GM12878 (cell line): ENCODE results near the gene WWOX. TPM values are rescaled to one million over a fixed set of nuclear protein-coding genes. Genes with fewer than 3 reads are reported as not detected.

Source experiments
- ATAC-seq: fragments of 200-7000 bp; cut with Tn5 transposase; 3 replicates; pipeline ENCODE4 v1.9.1; 2020; ENCODE audit warnings: mild to moderate bottlenecking, moderate library complexity
- BruUV-seq: library from RNA; stranded (reverse); fragments of 400-500 nt; replicated peaks from 2 replicates; lab custom pipeline; 2021; lab: Mats Ljungman, UMichigan
- CTCF ChIA-PET: fragments of 300-600 bp; sonication (Branson Sonifier 250); formaldehyde crosslinking; extraction: SDS; loops from one replicate; lab custom pipeline; 2021; ENCODE audit warnings: inconsistent platforms; lab: Yijun Ruan, JAX
- POLR2A ChIA-PET: fragments of 350-600 bp; formaldehyde crosslinking; extraction: SDS; loops from one replicate; lab custom pipeline; 2021; ENCODE audit warnings: inconsistent platforms; lab: Charles Lee
- RAD21 ChIA-PET: fragments of 300-600 bp; sonication (Branson Sonifier 250); formaldehyde crosslinking; loops from one replicate; lab custom pipeline; 2023; ENCODE audit warnings: antibody characterized with exemption; ENCODE audit not compliant: unreplicated experiment; lab: Charles Lee
- SMC1A ChIA-PET: fragments of 300-600 bp; sonication (Branson Sonifier 250); formaldehyde crosslinking; loops from one replicate; lab custom pipeline; 2023; ENCODE audit not compliant: unreplicated experiment, uncharacterized antibody; lab: Charles Lee
- DNase-seq: peaks from one replicate; pipeline ENCODE4 v3.0.0-alpha.2; 2011; ENCODE audit warnings: low read depth, low spot score
- FAIRE-seq: peaks from 3 replicates; lab custom pipeline; 2011; peaks lifted over from hg19 to GRCh38; lab: Jason Lieb, UNC
- H2AFZ ChIP-seq: 2 replicates; pipeline ENCODE4 v1.6.0; 2011; ENCODE audit warnings: low read depth, low read length, control low read depth; ENCODE audit not compliant: control insufficient read depth
- H3K27ac ChIP-seq: 2 replicates; pipeline ENCODE4 v1.5.1; 2011; ENCODE audit warnings: control low read depth; ENCODE audit not compliant: control insufficient read depth, insufficient read depth
- H3K27me3 ChIP-seq, 2 experiments: replicated peaks in 1 of 2; 2 replicates each; pipeline versions ENCODE4 v1.6.0 to v1.6.1; 2011; ENCODE audit warnings: low read length in 1 of 2; ENCODE audit not compliant: control insufficient read depth in 2 of 2, insufficient read depth in 2 of 2
- H3K36me3 ChIP-seq, 2 experiments: 2 replicates each; pipeline ENCODE4 v1.5.1; 2011; ENCODE audit warnings: low read length in 1 of 2; ENCODE audit not compliant: control insufficient read depth in 2 of 2, insufficient read depth in 2 of 2
- H3K4me1 ChIP-seq: 2 replicates; pipeline ENCODE4 v1.6.1; 2011; ENCODE audit warnings: mild to moderate bottlenecking, low read length, moderate library complexity, mixed read lengths; ENCODE audit not compliant: control insufficient read depth, insufficient read depth
- H3K4me2 ChIP-seq: 2 replicates; pipeline ENCODE4 v1.6.0; 2011; ENCODE audit warnings: control low read depth; ENCODE audit not compliant: control insufficient read depth, insufficient read depth
- H3K4me3 ChIP-seq: fragments of 200-600 bp; sonication (generic); 2 replicates; pipeline ENCODE4 v1.5.1; 2016
- H3K79me2 ChIP-seq: 2 replicates; pipeline ENCODE4 v1.6.0; 2011; ENCODE audit warnings: low read length; ENCODE audit not compliant: control insufficient read depth, insufficient read depth
- H3K9ac ChIP-seq: 2 replicates; pipeline ENCODE4 v1.8.0; 2011; ENCODE audit warnings: low read length, control low read depth, mixed read lengths; ENCODE audit not compliant: control insufficient read depth, insufficient read depth
- H3K9me3 ChIP-seq: replicated peaks from 3 replicates; pipeline ENCODE4 v1.5.1; 2011; ENCODE audit warnings: mild to moderate bottlenecking, low read length; ENCODE audit not compliant: control insufficient read depth, insufficient read depth
- H4K20me1 ChIP-seq: 2 replicates; pipeline ENCODE4 v1.6.0; 2011; ENCODE audit not compliant: control insufficient read depth, insufficient read depth
- ATF7 ChIP-seq: fragments of 450-650 bp; IDR thresholded peaks from 2 replicates; pipeline ENCODE4 v1.6.1; 2016; ENCODE audit warnings: low read depth, mild to moderate bottlenecking
- BHLHE40 ChIP-seq, 2 experiments: fragments of 450-650 bp in 1 of 2; IDR thresholded peaks; 2 replicates each; pipeline ENCODE4 v1.6.1; 2011 to 2017; ENCODE audit warnings: low read depth in 2 of 2, borderline replicate concordance in 1 of 2, improper control_type of control experiment in 1 of 2, low read length in 1 of 2, mild to moderate bottlenecking in 1 of 2
- CHD4 ChIP-seq: fragments of 200-600 bp; sonication (generic); IDR thresholded peaks from 2 replicates; pipeline ENCODE4 v1.6.1; 2016; ENCODE audit warnings: mild to moderate bottlenecking
- ETV6 ChIP-seq, 2 experiments: fragments of 450-650 bp in 1 of 2; IDR thresholded peaks in 1 of 2; conservative IDR thresholded peaks in 1 of 2; 2 replicates each; pipeline ENCODE4 v1.6.1; 2014; ENCODE audit warnings: antibody characterized with exemption in 1 of 2, borderline replicate concordance in 1 of 2, low read depth in 1 of 2, mild to moderate bottlenecking in 1 of 2, moderate library complexity in 1 of 2
- GABPA ChIP-seq: IDR thresholded peaks from 2 replicates; pipeline ENCODE4 v1.6.1; 2014; ENCODE audit warnings: antibody characterized with exemption, low read depth, mild to moderate bottlenecking, inconsistent platforms
- JUNB ChIP-seq: IDR thresholded peaks from 2 replicates; pipeline ENCODE4 v1.6.1; 2016; ENCODE audit warnings: antibody characterized with exemption, mild to moderate bottlenecking
- MEF2A ChIP-seq: IDR thresholded peaks from 2 replicates; pipeline ENCODE4 v1.6.1; 2011; ENCODE audit warnings: low read depth, mild to moderate bottlenecking, low read length, moderate library complexity; ENCODE audit not compliant: insufficient read depth
- POU2F2 ChIP-seq: IDR thresholded peaks from 3 replicates; pipeline ENCODE4 v1.6.1; 2011; ENCODE audit warnings: low read depth, mild to moderate bottlenecking, low read length, borderline replicate concordance
- SREBF2 ChIP-seq: IDR thresholded peaks from 2 replicates; pipeline ENCODE4 v1.6.1; 2012; ENCODE audit warnings: mild to moderate bottlenecking, low read length
- ZBED1 ChIP-seq: IDR thresholded peaks from 2 replicates; pipeline ENCODE4 v1.6.1; 2016; ENCODE audit warnings: borderline replicate concordance
- ZSCAN29 ChIP-seq: fragments of 450-650 bp; IDR thresholded peaks from 2 replicates; pipeline ENCODE4 v1.6.1; 2017; ENCODE audit warnings: mild to moderate bottlenecking, moderate library complexity
- WGBS: methylation state at CpG from one replicate; pipeline ENCODE4 v1.1.6; 2016; ENCODE audit warnings: low lambda C conversion rate; ENCODE audit not compliant: insufficient replicate concordance, insufficient coverage; ENCODE audit errors: missing lambda C conversion rate; 5-methylcytosine and 5-hydroxymethylcytosine counted together
- in situ Hi-C: fragments of 300-500 bp; cut with MboI; formaldehyde crosslinking; loops from 9 replicates; pipeline ENCODE4 v1.14.3; 2018; ENCODE audit warnings: mixed read lengths
- intact Hi-C: fragments of 100-400 bp; cut with micrococcal nuclease; formaldehyde crosslinking; loops from one replicate; pipeline ENCODE4 v1.14.2; 2022; ENCODE audit not compliant: unreplicated experiment
- polyA plus RNA-seq, 11 experiments: library from polyadenylated mRNA; depleted of rRNA in 4 of 11; unstranded in 6 of 11; stranded (reverse) in 5 of 11; fragments of >200 nt; fragmentation: Nextera tagmentation in 4 of 11; fragmentation: Illumina TruSeq in 1 of 11; extraction: Ambion mirVana in 4 of 11; extraction: Trizol in 1 of 11; gene quantifications; 1 replicate in 1 of 11; 2 replicates in 10 of 11; pipeline versions ENCODE4 v1.2.1 to v1.2.3, GENCODE V29; 2011 to 2016; ENCODE audit warnings: inconsistent platforms in 2 of 11, missing spikeins in 2 of 11, low read depth in 1 of 11
- total RNA-seq, 4 experiments: library from RNA; depleted of rRNA in 3 of 4; stranded (reverse); fragments of >200 nt in 3 of 4; fragmentation: Illumina TruSeq in 1 of 4; extraction: Trizol in 1 of 4; gene quantifications; 2 replicates each; pipeline versions ENCODE4 v1.2.1 to v1.2.3, GENCODE V29; 2013 to 2021
- TF ChIP-seq, protein P1 (sequence below): fragments of 450-650 bp; IDR thresholded peaks from 2 replicates; pipeline ENCODE4 v1.6.1; 2016; ENCODE audit warnings: mild to moderate bottlenecking, moderate library complexity, borderline replicate concordance
- TF ChIP-seq, protein P2 (sequence below), 3 experiments: IDR thresholded peaks in 2 of 3; conservative IDR thresholded peaks in 1 of 3; 2 replicates each; pipeline ENCODE4 v1.5.1; 2011; ENCODE audit warnings: low read depth in 3 of 3, low read length in 3 of 3, mild to moderate bottlenecking in 3 of 3, control low read depth in 2 of 3, moderate library complexity in 2 of 3, inconsistent platforms in 1 of 3, mixed read lengths in 1 of 3; ENCODE audit not compliant: control insufficient read depth in 2 of 3, insufficient read depth in 1 of 3; ENCODE audit errors: extremely low read depth in 1 of 3
- TF ChIP-seq, protein P3 (sequence below): fragments of 450-650 bp; IDR thresholded peaks from 2 replicates; pipeline ENCODE4 v1.6.1; 2017; ENCODE audit warnings: low read depth, mild to moderate bottlenecking, moderate library complexity

WWOX gene
- total and polyA plus RNA-seq, 10 of the 15 experiments (the other 5 are each of a cell fraction or from before 2014, with no cell fraction given), result 2.8 to 24.4 (median 17.8) TPM

DNA sequence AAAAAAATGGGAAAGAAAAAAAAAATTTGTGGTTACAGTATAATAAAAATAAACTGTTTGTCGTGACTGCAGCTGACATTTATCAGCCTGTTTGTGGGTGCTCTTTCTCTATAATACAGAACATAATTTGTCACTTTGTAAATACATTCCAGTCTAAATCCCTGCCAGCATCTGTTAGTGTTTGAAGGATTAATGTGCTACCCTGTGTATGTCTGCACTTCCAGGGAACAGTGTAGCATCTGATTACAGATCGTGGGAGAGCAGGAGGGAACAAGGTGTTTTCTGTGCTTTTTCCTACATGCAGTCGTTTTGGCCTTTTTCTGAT is 265.1 kb downstream of the WWOX start (continued):
- TF ChIP-seq, protein P1, sequence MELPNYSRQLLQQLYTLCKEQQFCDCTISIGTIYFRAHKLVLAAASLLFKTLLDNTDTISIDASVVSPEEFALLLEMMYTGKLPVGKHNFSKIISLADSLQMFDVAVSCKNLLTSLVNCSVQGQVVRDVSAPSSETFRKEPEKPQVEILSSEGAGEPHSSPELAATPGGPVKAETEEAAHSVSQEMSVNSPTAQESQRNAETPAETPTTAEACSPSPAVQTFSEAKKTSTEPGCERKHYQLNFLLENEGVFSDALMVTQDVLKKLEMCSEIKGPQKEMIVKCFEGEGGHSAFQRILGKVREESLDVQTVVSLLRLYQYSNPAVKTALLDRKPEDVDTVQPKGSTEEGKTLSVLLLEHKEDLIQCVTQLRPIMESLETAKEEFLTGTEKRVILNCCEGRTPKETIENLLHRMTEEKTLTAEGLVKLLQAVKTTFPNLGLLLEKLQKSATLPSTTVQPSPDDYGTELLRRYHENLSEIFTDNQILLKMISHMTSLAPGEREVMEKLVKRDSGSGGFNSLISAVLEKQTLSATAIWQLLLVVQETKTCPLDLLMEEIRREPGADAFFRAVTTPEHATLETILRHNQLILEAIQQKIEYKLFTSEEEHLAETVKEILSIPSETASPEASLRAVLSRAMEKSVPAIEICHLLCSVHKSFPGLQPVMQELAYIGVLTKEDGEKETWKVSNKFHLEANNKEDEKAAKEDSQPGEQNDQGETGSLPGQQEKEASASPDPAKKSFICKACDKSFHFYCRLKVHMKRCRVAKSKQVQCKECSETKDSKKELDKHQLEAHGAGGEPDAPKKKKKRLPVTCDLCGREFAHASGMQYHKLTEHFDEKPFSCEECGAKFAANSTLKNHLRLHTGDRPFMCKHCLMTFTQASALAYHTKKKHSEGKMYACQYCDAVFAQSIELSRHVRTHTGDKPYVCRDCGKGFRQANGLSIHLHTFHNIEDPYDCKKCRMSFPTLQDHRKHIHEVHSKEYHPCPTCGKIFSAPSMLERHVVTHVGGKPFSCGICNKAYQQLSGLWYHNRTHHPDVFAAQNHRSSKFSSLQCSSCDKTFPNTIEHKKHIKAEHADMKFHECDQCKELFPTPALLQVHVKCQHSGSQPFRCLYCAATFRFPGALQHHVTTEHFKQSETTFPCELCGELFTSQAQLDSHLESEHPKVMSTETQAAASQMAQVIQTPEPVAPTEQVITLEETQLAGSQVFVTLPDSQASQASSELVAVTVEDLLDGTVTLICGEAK, result no peak
- no peak for TF ChIP-seq BHLHE40 (IDR thresholded peaks at IDR 0.05; ENCODE audit: borderline replicate concordance in 1 of 2, low read depth in 2 of 2, low read length in 1 of 2)
- no peak for TF ChIP-seq ATF7

DNA sequence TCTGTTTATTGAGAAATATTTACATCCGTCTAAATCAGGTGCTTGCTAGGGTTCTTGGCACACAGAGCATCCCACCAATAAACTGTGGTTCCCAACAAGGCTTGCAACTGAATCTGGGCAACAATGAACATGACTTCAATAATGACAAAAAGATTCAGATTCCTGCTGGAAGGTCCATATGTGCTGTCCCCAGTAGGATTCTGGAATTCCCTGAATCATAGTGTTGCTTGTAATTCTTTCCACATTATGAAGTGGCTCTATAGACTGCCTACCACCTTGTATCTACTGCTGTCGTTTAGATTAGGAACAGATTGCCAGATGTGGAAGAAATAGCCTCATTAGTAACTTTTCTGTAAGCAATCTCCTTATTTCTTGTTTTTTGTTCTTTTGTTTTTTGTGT is 265.9 kb downstream of the WWOX start:
- no peak overlapping the region for H2AFZ ChIP-seq
- ChIA-PET RAD21 (no interaction called here), SMC1A (no interaction called here), CTCF (no interaction called here), POLR2A (interaction anchor here (0.5 kb wide), 1 partner anchor 1685 kb away, joined by 3 read pairs; no protein-coding TSS in a partner anchor)
- ATAC-seq (no peak), FAIRE-seq (no peak), DNase-seq (no peak)
- no TSS peak for BruUV-seq
- no peak overlapping the region for H3K9ac ChIP-seq
- H3K4me1 ChIP-seq, result no peaks in the 10 kb centered on the region
- H3K79me2 ChIP-seq, result no peaks in the 10 kb centered on the region
- H3K4me3 ChIP-seq, result no peak overlapping the region
- in situ Hi-C loops (no loop called here), intact Hi-C loops (no loop called here)
- no peak overlapping the region for H3K4me2 ChIP-seq
- H3K36me3 ChIP-seq, result no peaks in the 10 kb centered on the region
- no peaks in the 10 kb centered on the region for H4K20me1 ChIP-seq
- H3K27ac ChIP-seq, result no peak overlapping the region
- H3K27me3 ChIP-seq, result no peaks in the 10 kb centered on the region
- no peaks in the 10 kb centered on the region for H3K9me3 ChIP-seq
- WGBS, result 51% methylated on average over 2 of the region's 2 CpGs
- TF ChIP-seq ETV6 (conservative IDR thresholded peaks at IDR 0.05 in 1 of 2, IDR thresholded peaks at IDR 0.05 in 1 of 2; ENCODE audit: borderline replicate concordance in 1 of 2, low read depth in 1 of 2), result no peak
- TF ChIP-seq, protein P2, sequence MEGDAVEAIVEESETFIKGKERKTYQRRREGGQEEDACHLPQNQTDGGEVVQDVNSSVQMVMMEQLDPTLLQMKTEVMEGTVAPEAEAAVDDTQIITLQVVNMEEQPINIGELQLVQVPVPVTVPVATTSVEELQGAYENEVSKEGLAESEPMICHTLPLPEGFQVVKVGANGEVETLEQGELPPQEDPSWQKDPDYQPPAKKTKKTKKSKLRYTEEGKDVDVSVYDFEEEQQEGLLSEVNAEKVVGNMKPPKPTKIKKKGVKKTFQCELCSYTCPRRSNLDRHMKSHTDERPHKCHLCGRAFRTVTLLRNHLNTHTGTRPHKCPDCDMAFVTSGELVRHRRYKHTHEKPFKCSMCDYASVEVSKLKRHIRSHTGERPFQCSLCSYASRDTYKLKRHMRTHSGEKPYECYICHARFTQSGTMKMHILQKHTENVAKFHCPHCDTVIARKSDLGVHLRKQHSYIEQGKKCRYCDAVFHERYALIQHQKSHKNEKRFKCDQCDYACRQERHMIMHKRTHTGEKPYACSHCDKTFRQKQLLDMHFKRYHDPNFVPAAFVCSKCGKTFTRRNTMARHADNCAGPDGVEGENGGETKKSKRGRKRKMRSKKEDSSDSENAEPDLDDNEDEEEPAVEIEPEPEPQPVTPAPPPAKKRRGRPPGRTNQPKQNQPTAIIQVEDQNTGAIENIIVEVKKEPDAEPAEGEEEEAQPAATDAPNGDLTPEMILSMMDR (IDR thresholded peaks at IDR 0.05 in 2 of 3, conservative IDR thresholded peaks at IDR 0.05 in 1 of 3; ENCODE audit: control insufficient read depth in 2 of 3, extremely low read depth in 1 of 3, insufficient read depth in 1 of 3, low read depth in 3 of 3, low read length in 3 of 3), result no peak
- no peak for TF ChIP-seq CHD4
- no peak for TF ChIP-seq POU2F2
- no peak for TF ChIP-seq GABPA
- TF ChIP-seq JUNB, result no peak
- TF ChIP-seq MEF2A, result no peak
- TF ChIP-seq, protein P3, sequence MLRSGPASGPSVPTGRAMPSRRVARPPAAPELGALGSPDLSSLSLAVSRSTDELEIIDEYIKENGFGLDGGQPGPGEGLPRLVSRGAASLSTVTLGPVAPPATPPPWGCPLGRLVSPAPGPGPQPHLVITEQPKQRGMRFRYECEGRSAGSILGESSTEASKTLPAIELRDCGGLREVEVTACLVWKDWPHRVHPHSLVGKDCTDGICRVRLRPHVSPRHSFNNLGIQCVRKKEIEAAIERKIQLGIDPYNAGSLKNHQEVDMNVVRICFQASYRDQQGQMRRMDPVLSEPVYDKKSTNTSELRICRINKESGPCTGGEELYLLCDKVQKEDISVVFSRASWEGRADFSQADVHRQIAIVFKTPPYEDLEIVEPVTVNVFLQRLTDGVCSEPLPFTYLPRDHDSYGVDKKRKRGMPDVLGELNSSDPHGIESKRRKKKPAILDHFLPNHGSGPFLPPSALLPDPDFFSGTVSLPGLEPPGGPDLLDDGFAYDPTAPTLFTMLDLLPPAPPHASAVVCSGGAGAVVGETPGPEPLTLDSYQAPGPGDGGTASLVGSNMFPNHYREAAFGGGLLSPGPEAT, result no peak
- TF ChIP-seq ZBED1, result no peak
- no peak for TF ChIP-seq ZSCAN29
- TF ChIP-seq SREBF2, result no peak
